Tibial nerve (tissue), 3 donors: ENCODE measurements around the gene CACNA1H.

Experiments
- POLR2A ChIP-seq, 2 donors: fragments of 450-650 bp; IDR thresholded peaks; one replicate each; pipeline ENCODE4 v1.6.1; 2017; ENCODE audit warnings: antibody characterized with exemption in 2 of 2, mild to moderate bottlenecking in 2 of 2, moderate library complexity in 2 of 2
- TF ChIP-seq, protein P1 (sequence below), 5 experiments: fragments of 200-600 bp in 3 of 5; fragments of 450-650 bp in 2 of 5; sonication (generic) in 3 of 5; IDR thresholded peaks; one replicate each; pipeline ENCODE4 v1.5.1; 2016 to 2019; ENCODE audit warnings: antibody characterized with exemption in 5 of 5, mild to moderate bottlenecking in 3 of 5, moderate library complexity in 2 of 5

DNA sequence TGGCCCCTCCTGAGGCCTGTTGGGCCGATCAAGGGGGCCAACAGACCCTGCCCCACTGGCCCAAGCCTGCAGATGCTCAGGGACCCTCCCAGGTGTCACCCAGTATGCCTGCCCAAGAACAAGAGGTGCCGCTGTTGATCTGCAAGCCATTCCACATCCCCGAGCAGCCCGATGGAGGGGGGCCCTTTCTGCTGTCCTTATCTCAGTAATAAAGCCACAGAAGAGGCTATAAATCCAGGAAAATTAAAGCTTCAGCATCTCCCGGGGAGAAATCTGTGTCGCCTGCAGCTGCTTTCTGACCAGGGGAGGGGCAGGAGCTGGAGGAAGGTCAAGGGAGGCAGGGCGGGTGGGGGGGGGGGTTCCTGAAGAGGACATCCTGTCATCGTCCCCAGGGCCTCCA lies 11.7 kb upstream of the CACNA1H start:
- TF ChIP-seq, protein P1, sequence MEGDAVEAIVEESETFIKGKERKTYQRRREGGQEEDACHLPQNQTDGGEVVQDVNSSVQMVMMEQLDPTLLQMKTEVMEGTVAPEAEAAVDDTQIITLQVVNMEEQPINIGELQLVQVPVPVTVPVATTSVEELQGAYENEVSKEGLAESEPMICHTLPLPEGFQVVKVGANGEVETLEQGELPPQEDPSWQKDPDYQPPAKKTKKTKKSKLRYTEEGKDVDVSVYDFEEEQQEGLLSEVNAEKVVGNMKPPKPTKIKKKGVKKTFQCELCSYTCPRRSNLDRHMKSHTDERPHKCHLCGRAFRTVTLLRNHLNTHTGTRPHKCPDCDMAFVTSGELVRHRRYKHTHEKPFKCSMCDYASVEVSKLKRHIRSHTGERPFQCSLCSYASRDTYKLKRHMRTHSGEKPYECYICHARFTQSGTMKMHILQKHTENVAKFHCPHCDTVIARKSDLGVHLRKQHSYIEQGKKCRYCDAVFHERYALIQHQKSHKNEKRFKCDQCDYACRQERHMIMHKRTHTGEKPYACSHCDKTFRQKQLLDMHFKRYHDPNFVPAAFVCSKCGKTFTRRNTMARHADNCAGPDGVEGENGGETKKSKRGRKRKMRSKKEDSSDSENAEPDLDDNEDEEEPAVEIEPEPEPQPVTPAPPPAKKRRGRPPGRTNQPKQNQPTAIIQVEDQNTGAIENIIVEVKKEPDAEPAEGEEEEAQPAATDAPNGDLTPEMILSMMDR (IDR thresholded peaks at IDR 0.05) = no peak
- no peak for TF ChIP-seq POLR2A (IDR thresholded peaks at IDR 0.05)
